NCI-H510A (cell line): ENCODE measurements around the gene TMEM59.
"Not testable (repeated sequence)": the region's sequence is repeated elsewhere in the genome, so short reads cannot be mapped to it uniquely, and the experiment has no call there.

ENCODE experiments used
- DNase-seq: peaks from one replicate; lab custom pipeline; 2025; lab: John Stamatoyannopoulos, UW

Gene TMEM59

GRCh38 chr1:54052934-54053744, at the start of gene TMEM59, which contains the start of gene TCEANC2:
TMEM59 (minus strand) TSS chr1:54053204; CDS start chr1:54053188, 16 bp downstream.
TCEANC2 (plus strand) TSS chr1:54053608; CDS start chr1:54054423, 815 bp downstream.
- DNase-seq = peak; percentile 98

- no peak for DNase-seq
These were observed 47.5 kb upstream of the TMEM59 start for GRCh38 chr1:54100500-54100899.

GRCh38 chr1:54099061-54099610, 46.1 kb upstream of the TMEM59 start:
- DNase-seq = no peak

GRCh38 chr1:54096877-54097240, 43.9 kb upstream of the TMEM59 start:
- no peak for DNase-seq

- no peak for DNase-seq
These were observed 43.3 kb upstream of the TMEM59 start for GRCh38 chr1:54096227-54096876.

- no peak for DNase-seq
These were observed 42.7 kb upstream of the TMEM59 start for GRCh38 chr1:54095546-54096226.

GRCh38 chr1:54094730-54095105, 41.7 kb upstream of the TMEM59 start:
- DNase-seq = not testable (repeated sequence)

- no peak for DNase-seq
These were observed 41.2 kb upstream of the TMEM59 start for GRCh38 chr1:54094001-54094729.

GRCh38 chr1:54091666-54092065, 38.7 kb upstream of the TMEM59 start:
- DNase-seq = no peak

- no peak for DNase-seq
These were observed 35.4 kb upstream of the TMEM59 start for GRCh38 chr1:54088385-54088784.

- DNase-seq = no peak
These were observed 33.8 kb upstream of the TMEM59 start for GRCh38 chr1:54086754-54087153.

GRCh38 chr1:54084794-54085193, 31.8 kb upstream of the TMEM59 start:
- no peak for DNase-seq

- DNase-seq = peak; percentile 63
These were observed 28.6 kb upstream of the TMEM59 start for GRCh38 chr1:54081306-54082270.

GRCh38 chr1:54080598-54081049, 27.6 kb upstream of the TMEM59 start:
- DNase-seq = no peak

- no peak for DNase-seq
These were observed 24.4 kb upstream of the TMEM59 start for GRCh38 chr1:54077359-54077758.

- DNase-seq = no peak
These were observed 17.3 kb upstream of the TMEM59 start for GRCh38 chr1:54070171-54070837.

GRCh38 chr1:54069791-54070170, 16.8 kb upstream of the TMEM59 start:
- no peak for DNase-seq

- no peak for DNase-seq
These were observed 11.3 kb upstream of the TMEM59 start for GRCh38 chr1:54064299-54064698.

- no peak for DNase-seq
These were observed 1.4 kb upstream of the TMEM59 start for GRCh38 chr1:54054438-54054749.

GRCh38 chr1:54053745-54054437, 887 bp upstream of the TMEM59 start:
- DNase-seq = no peak
